Stimulated activated CD8-positive, alpha-beta memory T cell treated with anti-CD3 and anti-CD28 coated beads, Interleukin-15, amount 100 ng/mL, for 1 hour (primary cell): ENCODE results near the gene NPAS4.
A peak's percentile ranks its signal among the peaks of the same experiment; 100 is the strongest.
"Not testable (repeated sequence)": the region's sequence is repeated elsewhere in the genome, so short reads cannot be mapped to it uniquely, and the experiment has no call there.

Experiments
- DNase-seq: peaks from one replicate; pipeline ENCODE4 v3.0.0-alpha.2; 2020; ENCODE audit warnings: low read depth

The NPAS4 gene

DNA sequence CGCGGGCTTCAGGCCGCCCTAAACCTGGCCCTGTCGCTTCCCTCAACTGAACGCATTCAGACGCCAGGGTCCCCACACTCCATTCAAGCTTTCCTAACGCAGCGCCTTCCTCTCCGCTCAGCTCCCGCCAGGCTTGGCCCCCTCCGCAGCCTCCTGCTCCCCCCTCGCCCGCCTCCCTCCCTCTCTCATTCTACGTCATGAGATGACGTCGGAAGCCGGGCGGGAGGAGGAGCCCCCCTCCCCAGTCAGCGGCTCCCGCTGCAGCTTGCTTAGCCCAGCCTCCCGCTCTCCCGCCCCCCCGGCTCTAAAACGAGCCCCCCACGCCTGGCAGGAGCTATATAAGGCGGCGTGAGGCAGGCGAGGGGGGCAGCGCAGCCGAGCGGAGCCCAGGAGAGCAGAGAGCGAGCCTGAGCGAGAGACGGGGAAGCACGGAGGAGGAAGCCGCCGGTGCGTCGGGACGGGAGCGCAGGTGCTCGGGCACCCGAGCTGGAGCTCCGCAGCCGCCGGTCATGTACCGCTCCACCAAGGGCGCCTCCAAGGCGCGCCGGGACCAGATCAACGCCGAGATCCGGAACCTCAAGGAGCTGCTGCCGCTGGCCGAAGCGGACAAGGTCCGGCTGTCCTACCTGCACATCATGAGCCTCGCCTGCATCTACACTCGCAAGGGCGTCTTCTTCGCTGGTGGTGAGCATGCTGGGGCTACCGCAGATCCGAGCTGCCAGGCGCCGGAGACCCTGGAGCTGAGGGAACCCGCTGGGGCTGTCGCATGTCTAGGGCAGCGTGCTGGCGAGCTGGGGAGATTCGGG, at the start of gene NPAS4:
TSS of gene NPAS4 (plus strand) at position 365 of the 806 bp plus-strand sequence. CDS start at position 510, 145 bp downstream.
- DNase-seq = no peak

DNA sequence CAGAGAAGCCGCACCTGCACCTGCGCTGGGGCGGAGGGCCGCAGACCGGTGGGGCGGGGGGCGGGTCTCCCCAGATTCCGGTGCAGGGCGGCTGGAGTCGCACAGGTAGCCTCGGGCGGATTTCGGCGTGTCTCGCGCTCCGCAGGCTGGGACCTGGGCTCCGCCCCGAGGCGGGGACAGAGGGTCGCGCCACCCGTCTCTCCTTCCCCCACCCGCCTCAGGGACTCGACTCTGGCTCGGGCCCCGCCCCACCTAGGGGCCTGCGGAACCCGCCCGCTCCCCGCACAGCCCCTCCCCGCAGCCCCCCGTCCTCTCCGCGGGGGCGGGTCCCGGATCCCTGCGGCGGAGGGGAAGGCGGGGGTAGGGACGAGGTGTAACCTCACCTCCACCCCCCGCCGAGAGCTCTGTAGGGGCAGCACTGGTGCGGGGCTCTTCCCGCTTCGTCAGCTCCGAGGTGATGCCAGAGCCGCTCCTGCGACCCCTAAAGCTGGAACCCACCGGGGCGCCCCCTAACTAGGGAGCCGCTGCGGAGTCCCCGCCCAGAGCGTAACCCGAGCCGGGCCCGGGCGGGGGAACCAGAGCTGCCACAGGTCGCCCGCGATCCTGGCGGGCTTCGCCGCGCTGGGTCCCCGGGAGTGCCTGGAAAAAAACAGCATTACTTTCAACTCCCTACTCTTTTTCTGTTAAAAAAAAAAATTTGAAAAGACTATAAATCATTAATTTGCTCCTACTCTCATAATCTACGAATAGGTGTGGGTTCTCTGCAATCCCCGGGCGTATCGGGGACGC, 49.0 kb upstream of the NPAS4 start, which contains the start of gene SLC29A2:
TSS of gene SLC29A2 (minus strand) at position 134 of the 789 bp plus-strand sequence. CDS start 169 bp downstream, outside the sequence.
- DNase-seq = peak; percentile 48

DNA sequence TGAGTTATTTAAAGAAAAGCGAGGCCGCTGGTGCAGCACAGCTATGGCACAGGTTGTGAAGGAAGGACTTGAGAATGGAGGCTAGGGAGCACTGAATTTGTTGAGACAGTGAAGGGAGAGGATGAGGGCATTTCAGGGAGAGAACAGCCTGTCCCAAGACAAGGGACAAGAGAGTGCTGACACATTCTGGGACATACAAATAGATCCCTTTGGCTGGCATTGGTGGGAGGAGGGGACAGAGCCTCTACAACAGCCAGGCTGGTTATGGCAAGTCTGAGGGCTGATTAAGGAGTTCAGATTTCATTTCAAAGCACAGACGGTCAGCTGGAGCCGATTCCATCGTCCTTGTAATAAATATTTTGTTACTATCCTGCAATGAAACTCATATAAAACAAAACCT, 47.6 kb upstream of the NPAS4 start:
- DNase-seq = no peak

DNA sequence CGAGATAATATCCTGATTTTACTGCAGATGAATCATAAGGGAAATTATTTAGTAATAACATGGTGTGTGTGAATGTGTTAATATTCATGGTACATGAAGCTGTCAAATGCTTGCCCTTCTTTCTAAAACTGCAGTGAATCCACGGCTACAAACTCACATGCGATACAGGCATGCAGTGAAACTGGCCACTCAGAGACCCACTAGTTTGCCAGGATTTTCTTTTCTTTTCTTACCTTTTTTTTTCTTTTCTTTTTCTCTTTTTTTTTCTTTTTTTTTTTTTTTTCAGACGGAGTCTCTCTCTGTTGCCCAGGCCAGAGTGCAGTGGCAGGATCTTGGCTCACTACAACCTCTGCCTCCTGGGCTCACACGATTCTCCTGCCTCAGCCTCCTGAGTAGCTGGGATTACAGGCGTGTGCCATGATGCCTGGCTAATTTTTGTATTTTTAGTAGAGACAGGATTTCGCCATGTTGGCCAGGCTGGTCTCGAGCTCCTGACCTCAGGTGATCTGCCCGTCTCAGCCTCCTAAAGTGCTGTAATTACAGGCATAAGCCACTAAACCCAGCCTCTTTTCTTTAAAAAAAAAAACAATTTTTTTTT, 47.0 kb upstream of the NPAS4 start:
- not testable (repeated sequence) for DNase-seq

DNA sequence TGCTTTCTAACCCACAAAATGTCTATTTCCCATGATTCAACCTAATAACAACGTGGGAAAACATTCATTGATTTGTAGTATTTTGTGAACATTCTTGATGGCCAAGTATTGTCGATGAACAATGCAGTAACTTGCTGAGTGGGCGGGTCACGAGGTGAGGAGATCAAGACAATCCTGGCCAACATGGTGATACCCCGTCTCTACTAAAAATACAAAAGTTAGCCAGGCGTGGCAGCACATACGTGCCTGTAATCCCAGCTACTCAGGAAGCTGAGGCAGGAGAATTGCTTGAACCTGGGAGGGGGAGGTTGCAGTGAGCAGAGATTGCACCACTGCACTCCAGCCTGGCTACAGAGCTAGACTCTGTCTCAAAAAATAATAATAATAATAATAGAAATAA, 40.6 kb upstream of the NPAS4 start:
- not testable (repeated sequence) for DNase-seq

DNA sequence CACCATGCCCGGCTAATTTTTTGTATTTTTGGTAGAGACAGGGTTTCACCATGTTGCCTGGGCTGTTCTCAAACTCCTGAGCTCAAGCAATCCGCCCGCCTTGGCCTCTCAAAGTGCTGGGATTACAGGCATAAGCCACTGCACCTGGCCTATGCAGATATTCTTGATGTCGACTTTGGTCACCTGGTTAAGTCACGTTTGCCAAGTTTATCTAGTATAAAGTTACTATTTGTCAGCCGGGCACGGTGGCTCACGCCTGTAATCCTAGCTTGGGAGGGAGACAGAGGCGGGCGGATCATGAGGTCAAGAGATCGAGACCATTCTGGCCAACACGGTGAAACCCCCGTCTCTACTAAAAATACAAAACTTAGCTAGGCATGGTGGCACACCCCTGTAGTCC, 36.5 kb upstream of the NPAS4 start:
- not testable (repeated sequence) for DNase-seq

DNA sequence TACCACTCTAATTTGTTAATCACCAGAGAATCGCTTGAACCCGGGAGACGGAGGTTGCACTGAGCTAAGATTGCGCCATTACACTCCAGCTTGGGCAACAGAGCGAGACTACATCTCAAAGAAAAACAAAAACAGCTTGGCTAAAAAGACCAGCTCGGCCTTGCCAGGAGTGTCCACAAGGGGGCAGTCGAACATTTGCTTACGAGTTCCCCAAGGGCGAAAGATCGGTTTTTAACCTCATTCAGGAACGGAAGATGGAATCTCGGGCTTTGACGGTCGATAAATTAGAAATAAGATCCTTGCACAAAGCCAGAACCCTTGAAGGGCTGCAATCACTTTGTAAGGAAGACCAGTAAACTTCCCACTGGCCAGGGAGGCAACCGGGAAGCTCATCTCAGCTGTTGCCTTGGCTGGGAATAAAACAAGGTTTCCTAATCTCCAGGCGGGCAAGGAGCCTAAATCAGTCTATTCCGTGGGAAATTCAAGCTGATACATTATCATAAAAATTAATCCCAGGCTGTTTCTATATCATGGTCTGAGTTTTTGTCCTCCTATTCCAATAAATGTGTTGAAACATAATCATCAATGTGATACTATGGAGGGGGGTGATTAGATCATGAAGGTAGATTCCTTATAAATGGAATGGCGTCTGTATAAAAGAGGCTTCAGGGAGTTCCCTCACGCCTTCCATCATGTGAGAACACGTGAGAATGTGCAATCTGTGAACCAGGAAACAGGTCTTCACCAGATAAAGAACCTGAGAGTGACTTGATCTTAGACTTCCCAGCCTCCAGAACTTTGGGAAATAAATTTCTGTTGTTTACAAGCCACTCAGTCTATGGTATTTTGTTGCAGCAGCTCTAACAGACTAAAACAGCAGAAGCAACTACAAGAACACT, 34.4 kb upstream of the NPAS4 start:
- peak; percentile 80 for DNase-seq

DNA sequence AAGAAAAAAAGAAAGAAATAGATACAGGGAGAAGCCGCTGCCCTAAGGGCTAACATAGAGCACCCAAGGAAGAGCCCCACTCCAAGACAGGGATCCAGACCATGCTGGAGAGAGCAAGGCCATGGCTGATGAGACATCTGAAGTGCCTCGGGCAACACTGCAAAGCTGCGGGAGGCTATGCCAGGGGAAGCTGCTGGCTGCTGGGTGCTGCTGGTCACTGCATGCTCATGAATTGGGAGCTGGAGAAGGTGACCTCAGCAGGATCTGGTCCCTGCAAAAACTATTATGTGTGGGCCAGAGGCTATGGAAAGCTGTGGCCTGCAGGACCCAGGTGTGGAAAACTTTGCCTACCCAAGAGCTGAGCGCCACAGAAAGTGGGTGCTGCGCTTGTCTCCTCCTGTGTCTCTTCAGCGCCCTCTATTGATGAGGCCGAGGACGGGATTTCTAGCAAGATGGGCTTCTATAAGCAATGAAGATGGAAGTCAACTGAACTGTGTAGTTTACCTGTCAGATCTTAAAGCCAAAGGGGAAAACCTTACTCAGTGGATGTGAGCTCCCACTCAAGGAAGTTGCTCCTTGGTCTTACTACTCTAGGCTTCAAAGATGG, 32.0 kb upstream of the NPAS4 start:
- peak; percentile 31 for DNase-seq

DNA sequence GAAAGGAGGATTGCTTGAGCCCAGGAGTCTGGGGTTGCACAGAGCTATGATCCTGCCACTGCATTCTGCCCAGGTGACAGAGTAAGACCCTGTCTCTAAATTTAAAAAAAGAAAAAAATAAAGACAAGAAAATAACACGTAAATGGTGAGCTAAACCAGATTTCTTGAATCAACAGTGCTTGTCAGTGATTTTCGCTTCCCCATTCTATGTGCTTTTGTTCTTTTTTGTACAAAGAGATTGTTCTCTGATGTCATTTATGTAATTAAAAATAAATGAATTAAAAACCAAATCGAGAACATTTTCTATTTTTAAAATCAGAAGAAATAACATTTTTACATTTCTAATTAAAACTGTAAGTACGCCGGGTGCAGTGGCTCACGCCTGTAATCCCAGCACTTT, 29.5 kb upstream of the NPAS4 start:
- DNase-seq = no peak

DNA sequence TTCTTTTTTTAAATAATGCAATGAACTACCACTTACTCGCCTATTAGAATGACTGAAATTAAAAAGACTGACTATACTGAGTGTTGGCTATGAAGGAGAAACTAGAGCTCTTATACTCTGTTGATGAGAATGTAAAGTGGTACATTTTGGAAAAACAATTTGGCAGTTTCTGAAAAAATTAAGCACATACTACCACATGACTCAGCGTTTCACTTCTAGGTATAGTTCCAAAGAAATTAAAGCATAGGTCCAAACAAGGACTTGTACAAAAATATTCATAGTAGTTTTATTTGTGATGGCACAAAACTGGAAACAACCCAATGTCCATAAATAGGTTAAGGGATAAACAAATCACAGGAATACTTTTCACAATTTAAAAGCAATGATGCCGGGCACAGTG, 26.9 kb upstream of the NPAS4 start:
- no peak for DNase-seq

DNA sequence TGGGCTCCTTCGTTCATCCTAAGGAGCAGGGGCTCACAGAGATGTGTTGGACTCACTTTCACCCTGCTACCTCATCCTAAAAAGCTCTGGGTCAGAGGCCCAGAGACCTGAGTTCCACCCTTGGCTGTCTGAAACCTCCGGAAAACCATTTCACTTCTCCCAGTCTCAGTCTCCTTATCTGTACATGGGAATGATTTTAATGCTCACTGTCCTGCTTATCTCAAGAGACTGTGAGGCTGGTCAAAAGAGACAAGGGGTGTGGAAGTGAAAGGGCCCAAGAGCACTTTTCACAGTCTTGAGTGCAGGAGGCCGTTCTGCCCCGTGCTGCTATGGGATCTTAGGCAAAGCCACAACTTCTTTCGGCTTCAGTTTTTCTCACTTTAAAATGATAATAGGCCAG, 13.2 kb upstream of the NPAS4 start:
- no peak for DNase-seq

DNA sequence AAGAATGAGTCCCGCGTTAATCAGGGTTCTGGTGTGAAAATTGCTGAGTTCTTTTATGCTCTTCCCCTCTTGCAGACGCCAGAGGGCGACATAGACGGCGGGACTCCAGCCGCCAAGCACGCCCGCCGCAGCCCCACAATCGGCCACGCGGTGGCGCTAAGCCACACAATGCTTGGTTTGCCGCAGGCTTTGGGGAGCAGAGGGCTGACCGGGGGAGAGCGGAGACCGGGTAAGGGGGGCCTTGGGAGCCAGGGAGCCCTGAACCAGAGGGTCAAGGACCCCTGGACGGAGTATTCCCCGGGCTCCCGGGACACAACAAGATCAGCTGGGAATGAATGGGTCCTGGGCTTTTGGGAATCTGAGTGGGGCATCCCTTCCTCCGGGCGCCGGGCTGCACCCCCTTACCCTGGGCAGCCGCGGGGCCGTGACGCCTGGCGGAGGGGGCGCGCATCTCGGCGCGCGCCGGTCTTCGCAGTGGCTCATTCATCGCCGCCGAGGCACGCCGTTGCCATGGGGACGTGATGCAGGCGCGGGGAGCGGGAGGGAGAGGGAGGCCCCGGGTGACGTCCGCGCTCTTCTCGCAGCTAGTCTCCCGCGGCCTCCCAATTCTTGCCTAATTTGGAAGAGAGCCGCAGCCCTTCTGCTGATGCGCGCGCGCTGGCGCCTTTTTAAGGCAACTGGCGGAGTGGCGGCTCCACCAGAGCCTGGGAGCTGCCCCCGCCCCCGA, 12.2 kb upstream of the NPAS4 start:
- peak; percentile 92 for DNase-seq

DNA sequence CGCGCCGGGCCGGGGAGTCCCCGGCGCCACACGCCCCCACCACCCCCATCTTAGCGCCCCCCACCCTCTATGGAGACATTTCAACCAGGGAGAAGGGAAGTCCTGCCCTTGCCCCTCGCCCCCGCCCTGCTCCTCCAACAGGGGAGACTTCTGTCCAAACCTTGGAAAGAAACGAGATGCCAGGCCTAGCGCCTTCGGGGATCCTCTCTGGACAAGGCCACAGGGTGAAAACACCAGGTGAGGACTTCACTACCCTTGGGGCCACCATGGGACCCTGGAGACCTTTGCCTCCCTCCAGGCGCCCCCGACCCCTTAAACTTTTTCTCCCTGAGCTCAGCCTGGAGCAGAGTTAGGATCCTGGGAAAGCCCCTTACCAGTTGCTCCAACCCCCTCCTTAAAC, 11.6 kb upstream of the NPAS4 start:
- no peak for DNase-seq

DNA sequence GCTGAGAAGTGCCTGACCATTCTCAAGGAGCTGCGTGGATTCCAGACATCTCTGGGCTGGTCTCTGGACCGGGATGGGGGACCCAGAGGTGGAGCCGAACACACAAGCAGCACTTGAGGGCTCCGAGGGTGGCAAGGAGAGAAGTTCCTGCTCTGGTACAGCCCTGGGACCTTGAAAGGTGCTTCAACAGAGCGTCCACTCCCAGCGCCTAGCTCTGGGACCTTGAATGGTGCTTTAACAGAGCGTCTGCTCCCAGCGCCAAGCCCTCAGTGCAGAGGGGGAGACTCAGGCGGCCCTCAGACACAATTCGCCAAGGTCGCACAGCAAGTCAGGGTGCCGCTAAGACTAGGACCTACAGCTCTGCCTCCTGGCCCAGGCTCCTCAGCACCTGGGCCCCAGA, 10.6 kb upstream of the NPAS4 start:
- no peak for DNase-seq

DNA sequence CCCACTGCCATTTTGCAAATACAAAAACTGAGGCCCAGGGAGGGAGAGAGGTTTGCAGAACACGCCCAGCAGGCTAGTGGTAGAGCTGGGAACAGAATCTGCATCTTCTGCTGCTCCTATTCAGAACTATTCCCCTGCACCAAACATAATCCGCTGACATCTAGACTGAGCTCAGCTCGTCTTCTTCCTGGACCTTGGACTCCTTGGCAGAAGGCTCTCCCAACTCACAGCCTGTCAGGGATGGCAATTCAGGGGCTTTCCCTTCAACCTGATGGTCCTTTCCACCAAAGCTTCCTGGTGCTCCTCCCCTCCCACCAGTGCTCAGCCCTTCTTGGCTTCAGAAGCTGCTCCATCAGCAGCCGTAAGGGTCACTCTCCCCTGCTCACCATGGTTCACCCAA, 9.5 kb upstream of the NPAS4 start:
- no peak for DNase-seq

DNA sequence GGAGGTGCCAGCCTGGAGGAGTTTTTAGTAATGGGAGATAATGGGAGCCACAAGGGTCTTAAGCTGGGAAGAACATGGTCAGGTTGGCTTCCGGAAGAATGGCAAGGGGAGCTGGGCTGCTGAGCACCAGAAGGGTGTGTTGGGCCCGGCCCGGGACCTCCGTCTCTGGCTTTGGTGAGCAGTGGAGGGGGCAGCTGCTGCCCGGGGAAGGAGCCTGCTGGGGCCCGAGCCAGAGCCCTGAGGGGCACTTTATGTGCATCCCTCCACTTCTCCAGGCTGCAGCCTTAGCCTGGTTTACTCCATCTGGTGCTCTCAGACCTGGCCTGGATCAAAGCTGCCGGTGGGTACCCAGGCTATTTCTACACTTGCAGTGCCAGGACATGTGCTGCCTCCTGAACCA, 8.7 kb upstream of the NPAS4 start:
- DNase-seq = no peak

DNA sequence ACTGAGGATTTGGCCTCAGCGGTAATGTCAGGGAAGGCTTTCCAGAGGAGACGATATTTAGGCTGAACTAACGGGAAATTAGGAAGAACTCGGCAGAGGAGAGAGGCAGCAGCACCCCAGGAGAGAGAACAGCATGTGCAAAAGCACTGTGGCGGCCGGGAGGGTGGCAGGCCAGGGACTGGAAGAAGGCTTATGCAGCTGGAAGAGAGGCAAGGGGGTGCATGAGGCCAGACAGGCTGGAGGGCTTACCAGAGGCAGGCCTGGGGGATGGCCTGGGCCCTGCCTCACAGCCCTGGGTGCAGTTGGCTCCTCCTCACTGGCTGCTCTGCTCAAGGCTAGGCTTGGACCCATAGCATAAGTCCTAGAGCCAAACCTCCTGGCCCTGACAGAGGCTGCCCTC, 7.7 kb upstream of the NPAS4 start:
- DNase-seq = no peak

DNA sequence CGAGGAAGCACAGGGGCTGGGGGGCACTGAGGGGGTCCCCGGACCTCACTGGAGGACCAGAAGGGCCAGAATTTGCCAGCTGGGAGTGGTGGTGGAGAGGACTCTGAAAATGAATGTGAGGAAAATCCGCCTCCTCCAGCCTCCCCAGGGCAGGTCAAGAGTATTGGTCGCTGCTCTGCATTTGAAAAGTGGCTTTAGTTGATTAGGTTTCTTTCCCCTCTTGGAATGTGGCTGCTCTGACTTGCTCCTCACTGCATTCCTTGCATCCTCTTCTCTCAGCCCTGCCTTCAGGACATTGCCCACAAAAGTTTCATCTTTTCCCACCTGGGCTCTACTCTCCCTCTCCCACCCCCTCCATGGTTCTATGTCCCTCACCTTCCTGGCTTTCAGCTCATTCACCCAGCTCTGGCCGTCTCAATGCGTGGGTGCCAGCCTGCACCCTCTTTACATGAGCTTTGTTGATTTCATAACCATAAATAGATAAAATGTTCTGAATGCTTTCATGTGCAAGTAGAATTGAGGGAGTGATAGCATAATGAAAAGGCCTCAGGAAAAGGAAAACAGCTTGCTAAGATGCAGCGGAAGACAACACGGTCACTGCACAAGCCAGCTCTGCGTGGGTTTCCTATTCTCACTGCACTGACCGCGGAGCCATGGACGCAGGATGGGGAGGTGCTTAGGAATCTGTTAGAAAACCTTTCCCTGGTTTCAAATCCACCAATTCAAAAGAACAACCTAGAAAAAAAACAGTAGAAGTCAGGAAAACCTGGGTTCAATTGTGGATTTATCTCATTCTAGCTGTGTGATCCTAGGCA, 6.5 kb upstream of the NPAS4 start:
- DNase-seq = no peak

DNA sequence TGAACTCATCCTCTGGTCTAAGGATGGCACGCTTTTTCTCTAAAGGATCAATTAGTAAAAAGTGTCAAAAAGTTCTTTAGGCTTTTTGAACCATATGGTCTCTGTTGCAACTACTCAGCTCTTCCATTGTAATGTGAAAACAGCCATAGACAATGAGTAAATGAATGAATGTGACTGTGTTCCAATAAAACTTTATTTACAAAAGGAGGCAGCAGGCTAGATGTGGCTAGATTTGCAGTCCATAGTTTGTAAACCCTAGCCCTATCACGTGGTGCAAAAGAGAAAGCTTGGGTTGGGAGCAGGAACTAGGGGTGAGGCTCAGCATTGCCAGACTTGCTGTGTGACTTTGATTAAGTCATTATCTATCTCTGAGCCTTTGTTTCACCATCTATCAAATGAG, 5.4 kb upstream of the NPAS4 start:
- no peak for DNase-seq

DNA sequence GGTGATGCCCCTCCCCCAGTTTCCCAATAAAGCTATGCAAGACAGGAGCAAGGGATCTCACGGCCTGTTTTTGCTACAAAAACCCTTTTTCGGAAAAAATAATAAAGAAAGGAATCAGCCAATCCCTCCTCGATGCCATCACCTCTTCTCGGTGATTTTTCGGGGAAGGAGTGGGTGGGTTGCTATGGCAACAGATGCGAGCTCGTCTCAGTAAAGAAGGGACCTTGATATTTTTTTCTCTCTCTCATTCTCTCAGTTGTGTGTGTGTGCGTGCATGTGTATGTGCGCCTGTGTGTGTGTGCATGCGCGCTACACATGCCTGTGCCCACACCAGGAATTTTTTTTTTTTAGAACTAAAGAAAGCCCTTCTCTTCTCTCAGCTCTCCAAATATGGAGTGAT, 3.8 kb upstream of the NPAS4 start:
- DNase-seq = no peak
